HG02588 (cell line): ENCODE results near the gene TMEM221.

ENCODE experiments used
- ATAC-seq: cut with Tn5 transposase; IDR thresholded peaks from one replicate; pipeline ENCODE4 v1.9.1; 2021; ENCODE audit warnings: mild to moderate bottlenecking, moderate library complexity; ENCODE audit not compliant: unreplicated experiment

Gene TMEM221

GRCh38 chr19:17473041-17473440 is 24.6 kb upstream of the TMEM221 start:
- ATAC-seq, result no peak

- no peak for ATAC-seq
These were observed 23.1 kb upstream of the TMEM221 start for GRCh38 chr19:17471410-17472125.

- peak; percentile 70 for ATAC-seq
These were observed 21.8 kb upstream of the TMEM221 start, which contains the start of gene SLC27A1 for GRCh38 chr19:17470068-17470841. Gene SLC27A1 (plus strand): TSS chr19:17470524. CDS start chr19:17470541, 17 bp downstream.

GRCh38 chr19:17469481-17470067 is 21.1 kb upstream of the TMEM221 start:
- ATAC-seq, result peak; percentile 46

GRCh38 chr19:17469092-17469480 is 20.6 kb upstream of the TMEM221 start:
- no peak for ATAC-seq

- no peak for ATAC-seq
These were observed 20.0 kb upstream of the TMEM221 start for GRCh38 chr19:17468302-17469091.

- ATAC-seq, result no peak
These were observed 19.2 kb upstream of the TMEM221 start for GRCh38 chr19:17467471-17468301.

- ATAC-seq, result no peak
These were observed 18.0 kb upstream of the TMEM221 start for GRCh38 chr19:17466487-17466850.

- ATAC-seq, result no peak
These were observed 12.1 kb upstream of the TMEM221 start, which contains the start of gene NXNL1 for GRCh38 chr19:17460372-17461230. Gene NXNL1 (minus strand): TSS chr19:17460926. CDS start chr19:17460869, 57 bp downstream.

- ATAC-seq, result no peak
These were observed 10.5 kb upstream of the TMEM221 start for GRCh38 chr19:17458970-17459369.

- ATAC-seq, result no peak
These were observed 9.1 kb upstream of the TMEM221 start for GRCh38 chr19:17457616-17458015.

GRCh38 chr19:17456127-17456526 is 7.7 kb upstream of the TMEM221 start:
- ATAC-seq, result no peak

- ATAC-seq, result no peak
These were observed 7.0 kb upstream of the TMEM221 start for GRCh38 chr19:17455308-17456123.

GRCh38 chr19:17454576-17455071 is 6.2 kb upstream of the TMEM221 start:
- ATAC-seq, result no peak

- no peak for ATAC-seq
These were observed 3.4 kb upstream of the TMEM221 start for GRCh38 chr19:17451820-17452219.

- no peak for ATAC-seq
These were observed 2.0 kb upstream of the TMEM221 start for GRCh38 chr19:17450264-17451075.

GRCh38 chr19:17447704-17448130 is 751 bp downstream of the TMEM221 start:
- no peak for ATAC-seq
